ENCODE results near the gene MELTF.
A peak's percentile ranks its signal among the peaks of the same experiment; 100 is the strongest.

DNA sequence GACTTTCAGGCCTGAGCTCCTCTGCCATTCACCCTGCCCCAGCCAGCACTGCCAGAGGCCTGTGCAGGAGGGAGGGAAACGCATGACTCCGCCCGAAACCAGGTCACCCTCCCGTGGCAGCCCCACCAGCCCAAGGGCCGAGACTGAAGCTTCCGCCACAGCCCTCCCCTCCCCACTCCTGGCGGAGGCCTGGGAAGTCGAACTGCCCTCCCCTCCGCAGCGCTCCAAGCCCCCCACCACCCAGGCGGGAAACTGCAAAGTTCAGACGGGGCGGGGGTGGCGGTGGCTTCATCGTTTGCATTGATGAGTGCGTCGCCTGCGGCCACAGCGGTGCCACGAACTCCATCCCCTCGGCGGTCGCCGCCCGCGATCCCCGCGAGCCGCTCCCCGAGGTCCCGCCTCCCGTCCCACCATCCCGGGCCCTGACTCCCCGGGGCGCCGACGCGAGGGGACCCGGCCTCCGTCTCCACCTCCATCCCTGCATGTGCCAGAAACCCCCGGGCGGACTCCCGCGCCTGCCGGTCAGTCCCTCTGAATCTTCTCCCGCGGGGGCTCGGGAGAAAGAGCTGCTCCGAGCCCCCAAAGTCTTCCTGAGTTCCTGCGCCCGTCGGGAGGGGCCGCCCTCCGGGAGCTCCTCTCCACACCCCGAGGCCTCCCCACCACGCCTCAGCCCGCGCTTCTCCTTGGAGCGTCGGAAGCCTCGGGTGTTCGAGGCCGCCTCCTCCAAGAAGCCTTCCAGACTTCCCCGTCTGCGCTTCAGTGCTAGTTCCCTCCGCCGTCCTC, 698 bp downstream of the MELTF start:
- TF ChIP-seq, protein P1, sequence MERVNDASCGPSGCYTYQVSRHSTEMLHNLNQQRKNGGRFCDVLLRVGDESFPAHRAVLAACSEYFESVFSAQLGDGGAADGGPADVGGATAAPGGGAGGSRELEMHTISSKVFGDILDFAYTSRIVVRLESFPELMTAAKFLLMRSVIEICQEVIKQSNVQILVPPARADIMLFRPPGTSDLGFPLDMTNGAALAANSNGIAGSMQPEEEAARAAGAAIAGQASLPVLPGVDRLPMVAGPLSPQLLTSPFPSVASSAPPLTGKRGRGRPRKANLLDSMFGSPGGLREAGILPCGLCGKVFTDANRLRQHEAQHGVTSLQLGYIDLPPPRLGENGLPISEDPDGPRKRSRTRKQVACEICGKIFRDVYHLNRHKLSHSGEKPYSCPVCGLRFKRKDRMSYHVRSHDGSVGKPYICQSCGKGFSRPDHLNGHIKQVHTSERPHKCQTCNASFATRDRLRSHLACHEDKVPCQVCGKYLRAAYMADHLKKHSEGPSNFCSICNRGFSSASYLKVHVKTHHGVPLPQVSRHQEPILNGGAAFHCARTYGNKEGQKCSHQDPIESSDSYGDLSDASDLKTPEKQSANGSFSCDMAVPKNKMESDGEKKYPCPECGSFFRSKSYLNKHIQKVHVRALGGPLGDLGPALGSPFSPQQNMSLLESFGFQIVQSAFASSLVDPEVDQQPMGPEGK (CRISPR knock-in tag; IDR thresholded peaks at IDR 0.05; ENCODE audit: borderline replicate concordance) = no peak; the same call in 1 of the 2 replicates
- TF ChIP-seq, protein P2, sequence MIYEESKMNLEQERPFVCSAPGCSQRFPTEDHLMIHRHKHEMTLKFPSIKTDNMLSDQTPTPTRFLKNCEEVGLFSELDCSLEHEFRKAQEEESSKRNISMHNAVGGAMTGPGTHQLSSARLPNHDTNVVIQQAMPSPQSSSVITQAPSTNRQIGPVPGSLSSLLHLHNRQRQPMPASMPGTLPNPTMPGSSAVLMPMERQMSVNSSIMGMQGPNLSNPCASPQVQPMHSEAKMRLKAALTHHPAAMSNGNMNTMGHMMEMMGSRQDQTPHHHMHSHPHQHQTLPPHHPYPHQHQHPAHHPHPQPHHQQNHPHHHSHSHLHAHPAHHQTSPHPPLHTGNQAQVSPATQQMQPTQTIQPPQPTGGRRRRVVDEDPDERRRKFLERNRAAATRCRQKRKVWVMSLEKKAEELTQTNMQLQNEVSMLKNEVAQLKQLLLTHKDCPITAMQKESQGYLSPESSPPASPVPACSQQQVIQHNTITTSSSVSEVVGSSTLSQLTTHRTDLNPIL (CRISPR knock-in tag; IDR thresholded peaks at IDR 0.05; ENCODE audit: low read depth) = no peak
- TF ChIP-seq ZNF565 (CRISPR knock-in tag; conservative IDR thresholded peaks at IDR 0.05; ENCODE audit: low read depth) (no peak), ZNF70 (CRISPR knock-in tag; IDR thresholded peaks at IDR 0.05) (no peak), CSDC2 (CRISPR knock-in tag; IDR thresholded peaks at IDR 0.05) (no peak), TOX (CRISPR knock-in tag; IDR thresholded peaks at IDR 0.05; ENCODE audit: borderline replicate concordance) (no peak), ZFP3 (CRISPR knock-in tag; IDR thresholded peaks at IDR 0.05) (peak; percentile 82; the same call in 1 of the 2 replicates), ZNF8 (CRISPR knock-in tag; IDR thresholded peaks at IDR 0.05) (no peak), OSR1 (CRISPR knock-in tag; IDR thresholded peaks at IDR 0.05) (no peak)
